NCI-H128 (cell line): ENCODE results near the gene SMIM41.
A peak's percentile ranks its signal among the peaks of the same experiment; 100 is the strongest.

Experiments
- DNase-seq: peaks from one replicate; lab custom pipeline; 2025; ENCODE audit not compliant: unreplicated experiment; lab: John Stamatoyannopoulos, UW

SMIM41 gene

DNA sequence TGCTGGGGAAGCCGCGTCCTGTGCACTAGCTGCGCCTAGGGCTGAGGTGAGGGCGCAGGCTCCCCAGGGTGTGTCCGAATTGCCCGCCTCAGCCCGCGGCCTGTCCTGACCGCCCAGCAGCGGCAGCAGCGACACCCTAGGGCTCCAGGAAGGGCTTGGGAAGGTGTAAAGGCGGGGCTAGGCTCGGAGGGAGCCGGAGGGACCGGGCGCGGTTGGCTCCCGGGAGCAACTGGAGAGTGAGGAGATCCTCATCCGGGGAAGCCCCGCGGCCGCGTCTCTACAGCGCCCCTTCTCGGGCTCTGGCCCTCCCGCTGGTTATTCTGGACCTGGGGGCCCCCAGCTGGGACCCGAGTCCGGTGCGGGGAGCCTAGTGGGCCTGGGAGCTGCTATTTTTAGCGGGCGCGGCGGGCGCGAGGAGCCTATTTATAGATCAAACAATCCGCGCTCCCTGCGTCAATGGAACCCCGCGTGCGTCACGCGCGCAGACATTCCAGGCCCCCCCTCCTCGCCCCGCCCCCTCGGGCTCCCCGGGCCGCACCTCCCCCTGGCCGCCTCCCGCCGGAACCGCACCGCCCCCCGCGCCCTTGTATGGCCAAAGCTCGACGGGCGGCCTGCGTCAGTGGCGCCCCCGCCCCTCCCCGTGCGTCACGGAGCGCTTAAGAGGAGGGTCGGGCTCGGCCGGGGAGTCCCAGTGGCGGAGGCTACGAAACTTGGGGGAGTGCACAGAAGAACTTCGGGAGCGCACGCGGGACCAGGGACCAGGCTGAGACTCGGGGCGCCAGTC, 28.6 kb upstream of the SMIM41 start, which contains the start of gene NR4A1:
TSS of gene NR4A1 (plus strand) at position 685 of the 784 bp plus-strand sequence. CDS start 2,887 bp downstream, outside the sequence.
- DNase-seq, result peak; percentile 79

DNA sequence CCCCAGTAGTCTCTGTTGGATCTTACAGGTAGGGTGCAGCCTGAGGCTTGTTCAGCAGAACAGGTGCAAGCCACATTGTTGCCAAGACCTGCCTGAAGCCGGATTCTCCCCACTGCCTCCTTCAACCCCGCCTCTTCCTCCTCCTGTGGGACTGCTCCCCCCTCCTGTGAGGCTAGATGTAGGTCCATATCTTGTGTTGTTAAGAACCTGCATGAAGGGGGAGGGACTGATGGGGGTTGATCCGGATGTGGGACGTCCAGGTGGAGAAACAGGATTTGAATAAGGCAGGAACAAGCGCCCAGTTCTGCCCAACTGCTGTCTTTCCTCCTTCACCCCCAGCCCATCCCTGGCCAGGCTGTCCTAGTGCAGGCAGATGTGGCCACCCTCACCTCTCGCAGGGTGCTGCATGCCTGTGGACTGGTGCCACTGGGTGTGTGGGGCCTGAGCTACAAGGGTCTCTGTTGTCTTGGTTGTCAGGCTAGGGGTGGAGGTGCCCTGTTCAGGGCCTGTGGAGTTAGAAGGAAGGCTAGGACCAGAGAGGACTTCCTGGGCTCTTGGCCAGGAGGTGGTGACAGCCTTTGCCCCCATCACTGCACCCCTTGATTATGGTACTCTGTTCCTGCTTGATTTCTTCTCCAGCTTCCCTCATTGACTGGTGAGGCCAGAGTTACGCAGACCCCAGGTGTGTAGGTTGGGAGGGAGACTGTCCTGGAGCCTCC, 26.9 kb upstream of the SMIM41 start:
- no peak for DNase-seq

DNA sequence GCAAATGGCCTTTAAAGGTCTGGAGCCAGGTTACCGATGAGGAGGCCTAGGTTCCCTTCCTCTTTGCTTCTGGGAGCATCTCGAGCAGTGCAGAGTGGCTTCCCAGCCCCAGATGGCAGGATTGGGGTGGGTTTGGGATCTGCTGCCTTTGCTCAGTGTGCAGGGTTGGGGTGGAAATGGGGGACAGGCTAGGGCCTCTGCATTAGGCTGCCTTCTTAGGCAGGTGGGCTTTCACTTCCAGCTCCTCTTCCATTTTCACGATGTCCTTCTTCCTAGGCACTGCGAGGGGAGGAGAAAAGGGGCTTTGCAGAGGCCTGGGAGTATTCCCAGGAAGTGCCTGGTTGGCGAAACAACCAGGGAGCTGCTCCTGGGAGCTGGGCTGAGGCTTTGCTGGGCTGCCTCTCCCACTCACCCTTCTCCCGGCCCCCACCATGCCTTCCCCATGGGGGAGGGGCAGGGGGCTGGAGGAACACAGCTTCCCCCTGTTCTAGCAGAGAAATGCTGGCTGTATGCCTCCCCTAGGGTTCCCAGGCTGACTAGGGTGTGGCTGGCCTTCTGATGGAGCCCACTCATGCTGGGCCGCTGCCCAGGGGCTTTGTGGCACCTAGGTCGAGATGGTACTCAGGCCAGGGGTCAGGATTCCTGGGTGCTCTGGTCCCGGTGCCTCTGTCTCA, 25.8 kb upstream of the SMIM41 start:
- DNase-seq, result no peak

DNA sequence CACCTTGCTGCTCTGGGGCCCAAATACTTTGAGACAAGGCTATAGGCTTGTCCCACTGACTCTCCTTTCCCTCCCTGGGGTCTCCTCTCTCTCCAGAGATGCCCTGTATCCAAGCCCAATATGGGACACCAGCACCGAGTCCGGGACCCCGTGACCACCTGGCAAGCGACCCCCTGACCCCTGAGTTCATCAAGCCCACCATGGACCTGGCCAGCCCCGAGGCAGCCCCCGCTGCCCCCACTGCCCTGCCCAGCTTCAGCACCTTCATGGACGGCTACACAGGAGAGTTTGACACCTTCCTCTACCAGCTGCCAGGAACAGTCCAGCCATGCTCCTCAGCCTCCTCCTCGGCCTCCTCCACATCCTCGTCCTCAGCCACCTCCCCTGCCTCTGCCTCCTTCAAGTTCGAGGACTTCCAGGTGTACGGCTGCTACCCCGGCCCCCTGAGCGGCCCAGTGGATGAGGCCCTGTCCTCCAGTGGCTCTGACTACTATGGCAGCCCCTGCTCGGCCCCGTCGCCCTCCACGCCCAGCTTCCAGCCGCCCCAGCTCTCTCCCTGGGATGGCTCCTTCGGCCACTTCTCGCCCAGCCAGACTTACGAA, 25.2 kb upstream of the SMIM41 start:
- no peak for DNase-seq

DNA sequence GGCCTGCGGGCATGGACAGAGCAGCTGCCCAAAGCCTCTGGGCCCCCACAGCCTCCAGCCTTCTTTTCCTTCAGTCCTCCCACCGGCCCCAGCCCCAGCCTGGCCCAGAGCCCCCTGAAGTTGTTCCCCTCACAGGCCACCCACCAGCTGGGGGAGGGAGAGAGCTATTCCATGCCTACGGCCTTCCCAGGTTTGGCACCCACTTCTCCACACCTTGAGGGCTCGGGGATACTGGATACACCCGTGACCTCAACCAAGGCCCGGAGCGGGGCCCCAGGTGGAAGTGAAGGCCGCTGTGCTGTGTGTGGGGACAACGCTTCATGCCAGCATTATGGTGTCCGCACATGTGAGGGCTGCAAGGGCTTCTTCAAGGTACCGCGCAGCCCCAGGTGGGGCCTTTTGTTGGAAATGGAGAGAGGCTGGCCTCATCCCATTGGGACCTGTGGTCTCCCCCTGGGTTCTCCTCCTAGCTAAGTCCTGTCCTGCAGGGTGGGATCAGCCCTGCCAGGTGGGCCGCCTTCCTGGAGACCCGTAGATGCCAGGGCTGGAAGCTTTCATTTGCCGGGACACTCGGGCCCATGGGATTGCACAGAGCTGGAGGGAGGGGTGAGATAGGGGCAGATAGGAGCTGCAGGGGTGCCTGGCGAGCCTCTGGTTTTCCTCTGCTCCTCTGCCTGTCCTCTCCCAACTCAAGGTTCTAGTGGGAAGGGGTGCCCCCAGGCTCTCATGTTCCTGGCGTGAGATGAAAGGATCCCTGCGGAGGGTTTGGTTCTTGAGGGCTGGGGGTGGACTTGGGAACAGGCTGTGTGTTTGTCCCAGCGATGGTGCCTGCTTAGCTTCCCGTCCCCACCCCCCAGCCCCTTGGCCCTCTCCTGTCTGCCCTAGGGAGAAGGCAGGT, 24.4 kb upstream of the SMIM41 start:
- DNase-seq, result no peak

DNA sequence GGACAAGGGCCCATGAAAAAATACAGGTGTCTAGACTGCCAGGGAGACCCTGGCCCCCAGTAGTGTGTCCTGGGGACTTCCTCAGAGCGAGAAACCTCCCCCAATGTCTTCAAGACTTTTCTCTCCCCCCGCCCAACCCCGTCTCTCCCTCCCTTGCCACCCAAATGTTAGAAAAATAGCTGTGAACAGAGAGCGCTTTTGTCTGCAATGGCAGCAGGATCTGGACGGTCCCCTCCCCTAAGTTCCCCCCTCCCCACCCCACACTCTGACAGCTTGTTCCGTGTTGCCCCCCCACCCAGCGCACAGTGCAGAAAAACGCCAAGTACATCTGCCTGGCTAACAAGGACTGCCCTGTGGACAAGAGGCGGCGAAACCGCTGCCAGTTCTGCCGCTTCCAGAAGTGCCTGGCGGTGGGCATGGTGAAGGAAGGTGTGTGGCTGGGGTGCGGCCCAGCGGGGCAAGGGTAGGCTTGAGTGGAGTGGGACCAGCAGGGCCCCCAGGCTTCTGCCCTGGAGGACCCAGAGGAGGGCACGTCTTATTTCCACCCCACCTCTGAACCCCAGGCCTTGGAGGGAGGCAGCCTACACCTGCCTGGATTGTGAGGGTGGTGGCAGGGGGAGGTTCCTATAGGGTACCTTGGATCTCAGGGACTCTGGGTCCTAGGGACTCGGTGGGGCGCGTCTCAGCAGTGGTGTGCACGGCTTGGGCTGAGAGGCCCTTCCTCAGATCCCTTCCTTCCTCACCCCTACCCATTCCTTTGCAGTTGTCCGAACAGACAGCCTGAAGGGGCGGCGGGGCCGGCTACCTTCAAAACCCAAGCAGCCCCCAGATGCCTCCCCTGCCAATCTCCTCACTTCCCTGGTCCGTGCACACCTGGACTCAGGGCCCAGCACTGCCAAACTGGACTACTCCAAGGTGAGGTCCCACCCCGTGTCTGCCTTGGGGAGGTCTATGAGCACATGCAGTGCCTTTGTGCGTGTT, 23.5 kb upstream of the SMIM41 start:
- DNase-seq, result no peak

DNA sequence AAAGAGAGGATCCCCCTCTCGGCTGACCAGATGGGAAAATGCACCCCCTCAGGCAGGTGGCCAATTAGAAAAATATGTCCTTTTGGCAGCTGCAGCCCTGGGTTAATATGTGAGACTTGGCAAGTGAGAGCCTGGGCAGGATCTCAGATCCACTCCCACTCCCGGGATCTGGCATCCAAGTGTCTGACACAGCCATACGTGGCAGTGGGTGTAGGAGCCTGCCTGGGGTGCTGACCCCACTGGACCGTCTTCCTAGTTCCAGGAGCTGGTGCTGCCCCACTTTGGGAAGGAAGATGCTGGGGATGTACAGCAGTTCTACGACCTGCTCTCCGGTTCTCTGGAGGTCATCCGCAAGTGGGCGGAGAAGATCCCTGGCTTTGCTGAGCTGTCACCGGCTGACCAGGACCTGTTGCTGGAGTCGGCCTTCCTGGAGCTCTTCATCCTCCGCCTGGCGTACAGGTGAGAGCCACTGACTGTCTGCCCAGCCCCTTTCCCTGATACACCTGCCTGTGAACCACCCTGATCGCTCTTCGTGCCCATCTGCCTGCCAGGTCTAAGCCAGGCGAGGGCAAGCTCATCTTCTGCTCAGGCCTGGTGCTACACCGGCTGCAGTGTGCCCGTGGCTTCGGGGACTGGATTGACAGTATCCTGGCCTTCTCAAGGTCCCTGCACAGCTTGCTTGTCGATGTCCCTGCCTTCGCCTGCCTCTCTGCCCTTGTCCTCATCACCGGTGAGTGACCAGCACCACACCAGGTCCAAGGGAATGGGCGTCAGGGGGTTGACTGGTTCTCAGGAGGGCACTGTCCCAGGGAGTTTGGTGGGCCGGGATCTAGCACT, 22.5 kb upstream of the SMIM41 start:
- DNase-seq, result no peak

DNA sequence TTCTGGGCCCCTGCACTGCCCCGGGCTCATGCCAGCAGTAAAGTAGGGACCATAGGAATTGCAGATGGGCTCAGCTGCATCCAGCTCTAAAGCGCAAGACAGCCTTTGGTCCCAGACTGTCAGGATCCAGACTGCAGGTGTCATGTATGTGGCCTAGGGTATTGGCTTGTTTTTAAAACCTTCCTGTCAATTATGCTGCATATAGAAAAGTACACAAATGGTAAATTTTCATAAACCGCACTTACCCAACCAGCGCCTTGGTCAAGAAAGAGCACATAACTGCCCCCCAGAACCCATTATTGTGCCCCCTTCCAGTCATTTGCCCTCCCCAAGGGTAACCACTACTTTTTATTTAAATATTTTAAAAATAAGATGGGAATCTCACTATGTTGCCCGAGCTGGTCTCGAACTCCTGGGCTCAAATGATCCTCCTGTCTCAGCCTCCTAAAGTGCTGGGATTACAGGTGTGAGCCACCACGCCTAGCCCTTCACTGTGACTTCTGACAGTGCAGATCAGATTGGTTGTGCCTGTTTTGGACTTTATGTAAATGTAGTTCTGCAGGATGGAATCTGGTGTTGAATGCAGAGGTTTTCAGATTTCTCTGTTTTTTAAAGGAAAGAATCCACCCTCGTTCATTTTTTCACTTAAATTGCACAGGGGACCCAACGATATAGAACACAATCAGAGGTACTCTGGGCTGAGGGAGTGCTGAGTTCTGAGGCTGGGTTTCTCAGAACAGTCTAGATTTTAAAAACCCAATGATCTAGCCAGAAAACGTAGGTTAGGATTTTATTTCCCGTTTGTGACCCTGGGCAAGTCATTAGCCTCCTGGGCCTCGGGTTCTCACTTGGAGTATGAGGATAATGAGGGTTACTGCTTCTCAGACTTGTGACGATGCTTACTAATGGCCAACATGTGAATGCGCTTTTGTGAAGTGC, 21.6 kb upstream of the SMIM41 start:
- DNase-seq, result no peak

DNA sequence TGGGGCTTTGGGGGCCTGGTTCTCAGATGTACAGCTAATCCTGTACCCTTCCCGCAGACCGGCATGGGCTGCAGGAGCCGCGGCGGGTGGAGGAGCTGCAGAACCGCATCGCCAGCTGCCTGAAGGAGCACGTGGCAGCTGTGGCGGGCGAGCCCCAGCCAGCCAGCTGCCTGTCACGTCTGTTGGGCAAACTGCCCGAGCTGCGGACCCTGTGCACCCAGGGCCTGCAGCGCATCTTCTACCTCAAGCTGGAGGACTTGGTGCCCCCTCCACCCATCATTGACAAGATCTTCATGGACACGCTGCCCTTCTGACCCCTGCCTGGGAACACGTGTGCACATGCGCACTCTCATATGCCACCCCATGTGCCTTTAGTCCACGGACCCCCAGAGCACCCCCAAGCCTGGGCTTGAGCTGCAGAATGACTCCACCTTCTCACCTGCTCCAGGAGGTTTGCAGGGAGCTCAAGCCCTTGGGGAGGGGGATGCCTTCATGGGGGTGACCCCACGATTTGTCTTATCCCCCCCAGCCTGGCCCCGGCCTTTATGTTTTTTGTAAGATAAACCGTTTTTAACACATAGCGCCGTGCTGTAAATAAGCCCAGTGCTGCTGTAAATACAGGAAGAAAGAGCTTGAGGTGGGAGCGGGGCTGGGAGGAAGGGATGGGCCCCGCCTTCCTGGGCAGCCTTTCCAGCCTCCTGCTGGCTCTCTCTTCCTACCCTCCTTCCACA, 20.7 kb upstream of the SMIM41 start:
- no peak for DNase-seq

DNA sequence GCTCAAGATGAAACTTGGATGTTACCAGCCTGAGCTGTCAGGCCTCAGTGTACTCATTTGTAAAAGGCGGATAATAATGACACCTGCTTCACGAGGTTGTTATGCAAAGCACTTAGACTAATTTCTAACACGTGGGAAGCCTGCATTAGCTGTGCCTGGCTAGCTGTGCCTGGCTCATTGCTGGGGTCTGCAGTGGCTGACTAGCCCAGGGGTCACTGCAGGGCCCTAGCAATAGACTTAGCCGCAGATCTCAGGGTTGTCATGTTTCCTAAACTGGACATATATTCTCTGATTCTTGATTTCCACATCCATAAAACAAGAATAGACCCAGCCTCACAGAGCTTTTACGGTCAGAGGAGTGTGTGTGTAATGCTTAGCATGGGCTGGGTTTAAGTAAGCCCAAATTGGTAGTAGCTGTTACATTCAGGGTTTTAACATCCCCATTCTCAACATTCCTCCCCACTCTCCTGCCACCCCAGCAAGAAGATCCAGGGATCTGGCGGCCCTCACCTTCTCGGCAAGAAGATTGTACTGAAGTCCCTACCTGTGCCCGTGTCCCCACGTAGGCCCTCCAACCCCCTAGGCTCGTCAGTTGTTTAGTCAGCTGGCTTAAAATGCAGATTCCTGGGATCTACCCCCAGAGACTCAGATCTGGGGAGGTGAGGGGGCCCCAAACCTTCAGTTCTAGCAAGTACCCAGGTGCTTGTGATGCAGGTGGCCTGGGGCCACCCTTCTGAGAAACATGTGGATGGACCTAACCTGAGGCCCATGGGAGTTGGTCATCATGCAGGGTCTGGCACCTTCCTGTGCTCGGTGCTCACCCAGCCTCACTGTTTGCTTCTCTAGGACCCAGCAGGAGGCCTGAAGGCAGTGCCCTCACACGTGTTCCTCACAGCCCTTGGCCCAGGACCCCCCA, 19.7 kb upstream of the SMIM41 start:
- no peak for DNase-seq

DNA sequence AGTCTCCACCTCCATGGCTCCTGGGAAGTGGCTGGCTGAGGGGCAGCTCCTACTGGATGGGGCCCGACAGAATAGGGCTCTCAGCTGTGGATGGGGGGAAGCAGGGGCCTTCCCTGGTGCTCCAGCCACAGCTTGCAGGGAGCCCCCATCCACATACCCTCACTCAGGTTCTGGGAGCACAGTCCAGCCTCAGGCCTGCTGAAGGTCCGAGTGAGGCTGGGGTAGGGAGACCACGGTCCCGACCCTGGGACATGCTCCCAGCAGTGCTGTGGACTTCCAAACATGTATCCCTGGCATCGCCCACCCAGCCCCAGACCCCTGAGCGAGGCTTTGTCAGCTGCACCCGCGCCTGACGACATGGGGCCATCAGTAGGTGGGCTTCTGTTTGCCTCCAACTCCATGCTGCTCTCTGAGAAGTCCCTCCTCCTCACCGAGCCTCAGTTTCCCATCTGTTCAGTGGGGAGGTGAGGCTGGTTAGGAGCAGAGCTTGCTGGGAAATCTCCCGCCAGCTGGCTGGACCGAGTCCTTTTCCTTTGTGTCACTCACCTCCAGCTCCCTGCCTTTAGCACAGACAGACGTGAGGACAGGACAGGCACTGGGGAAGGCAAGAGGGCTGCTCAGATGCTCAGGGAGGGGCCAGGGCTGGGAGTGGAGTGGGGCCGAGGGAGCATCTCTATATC, 18.9 kb upstream of the SMIM41 start:
- DNase-seq, result no peak

DNA sequence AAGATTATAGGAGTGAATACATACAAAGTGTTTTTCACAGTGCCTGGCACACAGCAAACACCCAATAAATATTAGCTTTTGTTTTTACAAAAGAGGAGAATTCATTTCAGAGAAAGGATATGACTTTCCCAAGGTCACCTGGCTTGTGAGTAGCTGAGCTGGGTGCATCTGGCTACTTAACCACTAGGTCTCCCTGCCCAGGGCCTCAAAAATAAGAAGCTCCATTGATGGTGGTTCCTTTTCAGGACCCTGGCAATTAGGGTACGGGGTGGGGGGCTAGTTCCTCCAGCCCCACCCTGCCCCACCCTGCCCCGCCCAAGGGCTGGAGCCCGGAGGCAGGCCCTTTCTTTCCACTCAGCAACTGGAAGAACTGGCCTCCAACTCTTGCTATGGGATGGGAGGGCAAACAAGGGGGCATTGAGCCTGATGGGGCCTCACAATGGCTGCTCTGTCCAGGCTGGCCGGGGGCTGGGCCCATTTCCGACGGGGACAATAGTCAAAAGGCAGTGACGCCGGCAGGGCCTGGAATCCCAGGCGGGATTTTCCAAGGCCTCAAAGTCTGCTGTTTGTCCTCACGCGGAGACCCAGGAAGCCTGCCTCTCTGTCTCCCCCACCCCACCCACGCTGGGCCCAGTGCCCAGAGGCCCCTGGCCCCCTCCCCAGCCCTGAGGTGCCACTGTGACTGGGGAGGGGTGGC, 17.9 kb upstream of the SMIM41 start:
- no peak for DNase-seq

DNA sequence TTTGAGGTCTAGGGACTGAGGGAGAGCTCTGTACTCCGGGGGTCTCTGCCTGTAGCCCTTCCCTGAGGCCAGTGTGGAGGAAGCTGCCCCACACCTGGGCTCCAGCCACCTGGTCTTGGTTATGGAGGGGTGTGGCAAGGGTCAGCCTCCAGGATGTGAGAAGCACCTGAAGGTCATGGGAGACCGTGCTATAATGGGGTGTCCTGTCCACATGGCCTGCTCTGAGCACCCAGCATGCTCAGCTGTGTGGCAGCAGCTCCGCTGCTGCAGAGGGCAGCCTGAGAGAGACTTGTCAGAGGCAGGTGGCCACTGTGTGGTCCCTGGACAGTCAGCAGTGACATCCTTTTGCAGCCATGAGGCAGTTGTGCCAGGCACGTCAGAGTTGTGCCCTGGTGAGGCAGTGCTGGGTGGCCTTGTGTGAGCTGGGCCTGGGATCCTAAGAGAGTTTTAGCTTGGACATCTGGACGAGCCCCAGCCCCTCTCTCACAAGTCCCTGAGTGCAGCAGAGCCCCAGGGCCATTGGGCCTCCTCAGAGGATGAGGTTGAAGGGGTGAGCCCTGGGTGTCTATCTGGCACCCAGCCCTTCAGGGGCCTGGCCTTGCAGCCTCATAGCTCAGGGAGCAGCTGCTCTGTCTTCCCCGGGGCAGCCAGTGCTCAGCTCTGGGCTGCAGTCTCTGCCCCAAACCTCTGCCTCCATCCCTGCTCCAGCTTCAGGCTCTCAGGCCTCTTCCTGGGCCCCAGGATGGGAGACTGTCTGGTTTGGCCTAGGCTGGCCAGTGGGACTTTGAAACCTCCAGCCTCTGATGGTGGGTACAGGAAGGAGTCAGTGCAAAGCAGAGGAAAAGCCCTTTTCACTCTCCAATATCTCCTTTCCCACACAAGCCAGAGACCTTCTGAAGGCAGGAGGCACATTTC, 17.1 kb upstream of the SMIM41 start:
- DNase-seq, result no peak
